GM21737 (cell line): ENCODE results near the gene SLC49A3.
"Not testable (repeated sequence)": the region's sequence is repeated elsewhere in the genome, so short reads cannot be mapped to it uniquely, and the experiment has no call there.

ENCODE experiments used
- ATAC-seq: cut with Tn5 transposase; IDR thresholded peaks from one replicate; pipeline ENCODE4 v1.9.1; 2021; ENCODE audit warnings: mild to moderate bottlenecking, moderate library complexity; ENCODE audit not compliant: unreplicated experiment

The SLC49A3 gene

DNA sequence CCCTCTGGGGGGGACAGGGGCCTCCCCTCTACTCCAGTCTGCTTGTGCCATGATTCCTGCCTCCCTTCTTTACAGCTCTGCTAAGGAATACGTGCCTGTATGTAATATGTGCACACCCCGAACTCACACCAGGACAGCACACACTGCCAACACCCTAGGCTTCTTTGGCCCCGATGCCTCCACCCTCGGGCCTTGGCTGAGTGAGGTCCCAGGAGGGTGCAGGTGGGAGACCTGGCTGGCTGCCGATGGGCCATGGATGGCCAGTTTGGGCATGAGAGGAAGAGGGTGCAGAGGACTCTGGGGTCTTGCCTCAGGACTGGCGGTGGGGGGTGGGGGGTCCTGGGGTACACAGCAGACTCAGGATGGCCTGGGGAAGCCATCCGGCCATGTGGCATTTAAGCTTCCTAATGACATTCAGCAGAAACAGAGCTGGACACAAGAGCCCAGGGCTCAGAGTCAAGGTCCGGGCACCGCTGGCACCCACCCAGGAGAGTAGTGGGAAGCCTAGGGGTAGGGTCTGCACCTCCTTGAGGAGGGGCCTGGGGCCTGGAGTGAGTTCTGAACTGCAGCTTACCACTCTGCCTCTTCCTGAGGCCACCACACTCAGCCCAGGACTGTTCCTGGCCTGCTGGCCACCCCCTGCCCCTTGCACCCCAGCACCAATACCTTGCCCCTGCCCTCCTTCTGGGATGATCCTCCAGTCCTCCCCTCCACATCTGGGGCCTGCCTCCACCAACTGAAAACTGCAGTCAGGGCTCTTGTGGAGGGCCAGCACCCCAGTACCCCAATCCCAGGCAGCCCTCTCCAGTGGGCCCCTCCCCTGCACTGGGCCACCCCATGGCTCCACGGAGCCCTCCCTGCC is 14.6 kb upstream of the SLC49A3 start:
- ATAC-seq: no peak

DNA sequence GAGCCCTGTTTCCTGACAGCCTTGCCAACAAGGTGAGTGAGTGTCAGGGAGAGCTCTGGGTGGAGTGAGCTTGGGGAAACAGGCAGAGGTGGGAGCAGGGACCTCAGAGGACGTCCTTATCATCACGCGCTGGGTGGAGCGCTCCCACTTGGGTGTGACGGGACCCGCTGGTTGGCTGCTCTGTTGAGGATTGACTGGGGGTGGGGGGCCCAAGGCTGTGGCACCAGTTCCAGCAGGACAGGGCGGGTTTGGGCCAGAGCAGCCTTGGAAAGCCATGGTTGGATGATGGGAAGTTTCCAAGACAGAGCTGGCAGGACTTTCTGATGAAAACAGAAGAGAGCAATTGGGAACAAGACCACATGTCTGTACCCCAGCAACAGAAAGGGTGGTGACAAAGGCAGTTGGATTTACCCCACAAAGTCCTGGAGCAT is 13.7 kb upstream of the SLC49A3 start:
- no peak for ATAC-seq

DNA sequence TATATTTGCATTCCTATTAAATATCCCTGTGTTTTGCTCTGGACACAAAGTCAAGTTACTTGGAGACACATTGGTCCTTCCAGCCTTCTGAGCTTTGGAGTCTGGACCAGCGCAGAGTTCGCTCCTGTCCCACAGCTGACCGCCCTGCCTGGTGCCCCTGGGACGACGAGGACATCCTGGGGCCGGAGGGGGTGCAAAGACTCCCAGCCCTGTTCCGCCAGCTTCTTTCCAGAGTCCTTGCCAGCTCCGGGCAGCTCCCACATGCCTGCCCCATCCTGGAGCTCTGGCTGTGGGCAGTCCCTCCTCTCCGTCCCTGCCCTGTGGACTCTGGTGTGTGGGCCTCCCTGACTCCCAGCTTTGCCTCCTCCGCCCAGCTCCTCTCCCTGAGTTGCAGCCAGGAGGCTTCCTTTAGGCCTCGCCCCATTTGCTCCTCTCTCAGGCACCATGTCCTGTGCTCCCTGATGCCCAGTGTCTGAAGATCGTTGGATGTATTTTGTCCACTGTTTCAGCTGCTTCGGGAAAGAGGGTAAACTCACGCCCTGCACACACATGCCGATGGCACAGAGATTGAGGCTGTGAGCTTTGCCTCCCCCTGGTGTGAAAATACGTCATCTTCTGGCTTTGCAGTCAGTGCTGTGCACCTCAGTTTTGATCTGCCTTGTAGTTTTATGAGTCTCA is 11.8 kb upstream of the SLC49A3 start:
- no peak for ATAC-seq

DNA sequence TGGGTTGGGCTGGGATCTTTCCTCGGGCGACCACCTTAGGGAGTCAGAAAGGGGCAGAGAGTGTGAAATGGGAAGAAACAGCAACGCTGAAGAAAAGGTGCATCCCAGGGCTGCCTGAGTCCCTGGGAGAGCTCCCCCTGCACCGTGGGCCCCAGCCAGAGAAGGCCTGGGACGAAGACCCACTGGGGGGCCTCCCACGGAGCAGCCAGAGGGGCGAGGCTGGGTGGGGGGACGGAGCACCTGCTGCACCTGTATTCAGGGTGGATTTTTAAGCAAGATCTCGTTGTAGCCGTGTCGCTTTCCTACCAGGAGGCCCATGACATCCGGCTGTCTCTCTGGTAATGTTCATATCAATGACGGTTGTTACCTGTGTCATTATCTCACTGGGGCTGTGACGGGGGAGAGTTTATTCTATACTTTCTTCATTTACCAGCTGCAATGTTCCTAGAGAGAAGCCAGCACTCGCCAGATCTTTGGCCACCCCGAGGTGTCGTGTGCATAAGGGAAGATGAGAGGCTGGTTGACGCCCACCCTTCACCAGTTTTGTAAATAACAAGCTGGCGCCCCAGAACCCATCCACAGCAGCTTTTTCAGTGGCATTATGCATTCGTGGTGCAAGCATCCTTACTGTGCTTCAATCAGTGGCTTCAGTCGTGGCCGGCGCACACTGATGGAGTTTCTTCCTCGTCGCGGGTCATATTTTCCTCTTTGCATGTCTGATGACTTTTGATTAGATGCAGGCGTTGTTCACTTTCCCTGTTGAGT is 11.0 kb upstream of the SLC49A3 start:
- no peak for ATAC-seq

DNA sequence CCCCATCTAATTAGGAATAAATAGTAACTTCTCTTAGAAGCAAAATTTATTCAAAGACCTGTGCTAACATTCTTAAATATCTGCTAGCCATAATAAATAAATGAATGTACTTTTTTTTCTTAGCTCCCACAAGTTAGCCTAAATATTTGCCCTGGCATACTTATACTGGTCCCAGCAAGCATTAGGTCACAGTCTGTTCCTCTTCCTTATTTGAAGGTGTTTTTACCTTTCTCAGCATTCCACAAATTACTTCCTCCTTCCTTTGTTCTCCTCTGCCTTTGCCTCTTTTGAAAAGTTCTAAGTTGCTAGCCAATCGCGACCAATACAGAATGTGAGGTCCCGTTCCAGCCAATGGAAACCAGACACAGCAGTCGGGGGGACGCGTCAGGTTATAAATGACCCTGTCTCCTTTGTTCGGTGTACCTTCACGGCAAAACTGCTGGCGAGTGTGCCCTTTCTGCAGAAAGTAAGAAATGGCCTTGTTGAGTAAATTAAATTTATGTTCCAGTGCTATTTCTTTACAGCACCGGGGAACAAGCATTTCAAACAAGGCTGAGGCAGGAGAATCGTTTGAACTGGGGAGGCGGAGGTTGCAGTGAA is 5.5 kb upstream of the SLC49A3 start:
- ATAC-seq: not testable (repeated sequence)

DNA sequence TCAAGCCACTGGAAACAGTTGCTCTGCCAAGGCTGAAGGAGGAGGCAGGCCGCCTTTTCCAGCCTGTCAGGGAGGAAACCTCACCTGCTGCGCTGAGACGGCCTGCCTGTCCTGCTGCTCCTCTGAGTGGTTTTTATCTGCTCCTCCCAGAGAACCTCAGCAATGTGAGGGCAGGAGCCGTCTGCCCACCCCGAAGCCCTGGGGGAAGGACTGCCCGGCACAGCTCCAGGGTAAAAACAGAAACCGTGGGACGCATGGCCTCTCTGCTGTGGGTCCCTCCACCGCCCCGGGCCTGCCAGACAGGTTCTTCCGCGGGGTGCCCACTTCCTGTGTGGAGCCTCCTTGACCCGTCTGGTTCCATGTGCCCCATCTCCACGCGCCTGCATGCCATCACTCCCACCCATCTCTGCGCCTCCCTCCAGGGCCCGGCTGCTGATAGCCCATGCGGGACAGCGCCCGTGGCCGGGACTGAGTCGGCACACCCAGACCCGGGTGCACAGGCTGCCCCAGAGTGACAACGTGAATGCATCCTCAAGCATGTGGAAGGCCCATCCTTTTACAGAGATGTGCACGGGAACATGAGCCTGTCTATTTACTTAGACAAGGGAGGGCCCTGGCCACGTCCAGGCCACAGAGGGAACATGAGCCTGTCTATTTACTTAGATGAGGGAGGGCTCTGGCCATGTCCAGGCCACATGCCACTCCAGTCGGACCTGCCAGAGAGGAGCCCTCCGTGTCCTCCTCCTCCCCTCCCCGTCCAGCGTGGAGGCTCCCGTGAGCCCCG is 4.0 kb upstream of the SLC49A3 start:
- ATAC-seq: no peak

DNA sequence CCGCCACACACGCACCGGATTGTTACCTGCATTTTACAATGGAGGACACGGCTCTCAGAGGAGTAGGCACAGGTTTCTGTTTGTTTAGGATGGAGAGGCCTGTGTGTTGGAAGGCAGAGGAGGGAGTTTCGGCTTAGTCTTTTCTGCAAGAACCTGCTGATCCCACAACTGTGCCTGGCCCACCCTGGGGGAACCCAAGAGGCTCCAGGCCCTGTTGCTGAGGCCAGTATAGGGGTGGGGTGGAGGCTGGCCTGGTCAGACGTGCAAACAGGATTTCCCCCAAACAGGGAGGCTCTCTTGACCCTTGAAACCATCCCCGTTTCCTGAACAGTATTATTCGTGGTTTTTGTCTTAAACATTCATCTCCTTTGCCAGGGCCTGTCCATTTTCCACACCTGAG is 772 bp upstream of the SLC49A3 start:
- ATAC-seq: no peak

DNA sequence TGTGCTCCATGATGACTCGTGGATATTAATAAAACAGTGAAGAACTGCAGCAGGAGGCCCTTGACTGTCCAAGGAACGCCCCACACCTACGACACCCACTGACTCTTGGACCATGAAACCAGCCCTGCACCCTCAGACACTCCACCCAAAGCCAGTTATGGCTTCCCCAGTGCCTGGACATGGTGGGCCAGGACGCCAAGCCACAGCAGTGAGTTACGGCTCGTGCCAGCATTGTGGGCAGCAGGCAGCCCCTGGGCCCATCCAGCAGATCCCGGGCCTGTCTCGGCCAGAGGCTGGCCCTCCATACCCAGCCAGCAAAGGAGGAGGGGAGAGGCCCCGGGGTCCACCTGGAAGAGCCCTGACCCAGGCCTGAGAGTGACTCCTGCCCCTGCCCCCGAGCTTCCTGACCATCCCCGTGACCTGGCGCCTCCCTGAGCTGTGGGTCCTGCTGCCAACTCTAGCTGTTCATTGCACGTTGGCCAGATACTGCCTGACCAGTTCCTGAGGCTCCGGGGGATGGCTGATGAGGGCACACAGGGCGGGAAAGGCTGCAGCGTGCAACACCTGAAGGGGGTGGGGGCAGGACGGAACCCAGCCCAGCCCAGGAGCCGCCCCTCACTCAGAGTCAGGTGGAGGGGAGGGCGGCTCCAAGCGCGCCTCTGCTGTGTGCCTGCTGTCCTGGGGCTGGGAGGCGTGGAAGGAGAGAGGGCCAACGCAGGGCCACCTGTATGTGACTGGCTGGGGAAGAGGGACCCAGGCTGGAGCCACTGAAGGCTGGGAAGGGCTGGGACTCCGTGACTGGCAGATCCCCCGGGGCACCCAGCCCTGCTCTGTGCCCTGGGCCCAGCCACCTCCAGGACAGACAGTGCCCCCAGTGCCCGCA is 739 bp downstream of the SLC49A3 start:
- no peak for ATAC-seq

DNA sequence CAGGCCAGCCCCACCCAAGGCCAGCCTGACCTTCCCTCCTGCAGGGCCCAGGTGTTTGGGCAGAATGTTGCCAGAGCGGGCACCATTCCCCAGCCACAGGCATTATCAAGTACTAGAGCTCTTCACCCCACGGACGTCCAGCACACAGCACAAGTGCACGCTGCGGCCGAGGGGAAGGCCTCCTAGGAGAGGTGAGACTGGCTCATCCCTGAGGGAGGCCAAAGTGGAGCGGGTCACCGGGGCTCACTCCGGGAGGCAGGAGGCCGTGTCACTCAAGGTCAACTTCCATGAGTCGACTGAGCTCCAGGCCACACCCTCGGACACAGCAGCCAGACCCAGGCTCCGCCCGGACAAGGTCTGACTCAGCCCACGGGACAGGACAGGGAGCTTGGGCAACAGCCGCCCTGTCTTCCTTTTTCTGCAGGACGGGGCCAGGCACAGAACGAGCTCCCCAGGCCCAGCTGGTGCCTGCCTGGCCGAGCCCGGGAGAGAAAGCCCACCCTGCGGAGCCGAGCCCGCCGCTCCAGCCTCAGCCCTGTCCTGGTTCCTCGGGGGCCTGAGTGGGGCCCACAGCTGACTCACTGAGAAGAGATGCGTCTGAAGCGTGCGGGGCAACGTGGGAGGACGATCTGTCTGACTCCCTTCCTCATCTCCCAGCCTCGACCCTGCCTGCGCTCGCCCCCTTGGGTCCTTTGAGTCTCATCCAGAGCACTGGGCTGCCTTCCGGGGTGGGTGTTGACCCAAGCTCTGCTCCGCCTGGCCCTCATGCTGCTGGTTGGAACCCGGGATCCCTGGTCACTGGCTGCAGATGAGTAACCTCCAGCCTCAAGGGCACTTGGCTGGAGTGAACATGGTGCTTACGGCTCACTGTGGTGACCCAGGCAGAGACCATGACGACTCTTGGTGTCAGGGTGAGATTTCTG is 1.6 kb downstream of the SLC49A3 start:
- no peak for ATAC-seq

DNA sequence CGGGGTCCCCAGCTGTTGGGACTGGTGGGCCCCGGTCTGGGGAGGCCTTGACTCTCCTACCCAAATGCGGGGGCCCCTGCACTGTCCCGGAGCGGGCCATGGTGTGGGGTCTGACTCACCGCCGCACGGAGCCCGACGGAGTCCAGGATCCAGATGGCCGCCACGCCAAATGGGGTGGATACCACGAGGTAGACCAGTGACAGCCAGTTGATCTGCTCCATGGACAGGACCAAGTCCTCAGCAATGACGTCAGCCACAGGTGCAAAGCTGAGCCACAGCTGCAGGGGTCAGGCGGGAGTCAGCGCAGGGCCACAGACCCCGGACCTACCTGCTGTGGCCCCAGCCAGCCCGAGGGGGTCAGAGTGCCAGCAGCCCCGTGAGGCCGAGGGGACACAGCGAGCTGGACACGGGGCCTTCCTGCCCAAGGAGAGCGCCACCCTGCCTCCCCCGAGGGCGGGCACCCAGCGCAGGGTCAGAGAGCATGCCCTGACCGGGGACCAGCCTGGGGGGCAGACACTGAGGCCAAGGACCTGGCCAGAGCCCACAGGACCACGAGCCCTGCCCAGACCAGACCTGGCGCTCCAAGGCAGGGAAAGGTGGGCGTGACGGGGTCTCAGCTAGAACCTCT is 2.4 kb downstream of the SLC49A3 start:
- ATAC-seq: no peak

DNA sequence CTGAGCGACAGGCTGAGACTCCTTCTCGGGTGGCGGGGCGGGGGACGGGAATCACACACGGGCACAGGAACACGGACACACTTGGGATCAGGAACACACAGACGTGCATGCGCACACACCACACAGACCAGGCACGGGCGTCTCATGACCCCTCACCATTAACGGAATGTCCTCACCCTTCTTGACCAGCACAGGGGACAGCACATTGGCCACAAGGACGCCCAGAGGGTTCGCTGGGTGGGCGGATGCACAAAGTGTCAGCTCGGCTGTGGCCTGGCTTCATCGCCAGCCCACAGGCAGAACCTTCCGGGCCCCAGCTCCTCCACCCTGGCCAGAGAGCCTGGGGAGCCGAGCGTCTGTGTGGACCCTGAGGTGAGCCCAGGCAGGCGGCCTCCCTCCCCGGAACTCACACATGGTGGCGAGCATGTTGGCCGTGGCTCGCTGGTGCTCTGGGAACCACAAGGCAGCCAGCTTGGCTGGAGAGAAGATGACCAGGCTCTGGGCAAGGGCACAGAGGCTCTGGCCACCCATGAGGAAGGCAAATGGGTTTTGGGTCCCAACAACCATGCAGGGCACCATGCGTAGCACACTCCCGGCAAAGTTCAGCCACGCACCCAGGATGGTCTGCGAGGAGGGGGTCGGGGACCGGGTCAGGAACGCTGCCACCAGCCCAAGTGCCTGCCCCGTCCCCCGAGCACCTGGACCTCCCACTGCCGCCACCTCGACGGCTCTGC is 3.1 kb downstream of the SLC49A3 start:
- no peak for ATAC-seq

DNA sequence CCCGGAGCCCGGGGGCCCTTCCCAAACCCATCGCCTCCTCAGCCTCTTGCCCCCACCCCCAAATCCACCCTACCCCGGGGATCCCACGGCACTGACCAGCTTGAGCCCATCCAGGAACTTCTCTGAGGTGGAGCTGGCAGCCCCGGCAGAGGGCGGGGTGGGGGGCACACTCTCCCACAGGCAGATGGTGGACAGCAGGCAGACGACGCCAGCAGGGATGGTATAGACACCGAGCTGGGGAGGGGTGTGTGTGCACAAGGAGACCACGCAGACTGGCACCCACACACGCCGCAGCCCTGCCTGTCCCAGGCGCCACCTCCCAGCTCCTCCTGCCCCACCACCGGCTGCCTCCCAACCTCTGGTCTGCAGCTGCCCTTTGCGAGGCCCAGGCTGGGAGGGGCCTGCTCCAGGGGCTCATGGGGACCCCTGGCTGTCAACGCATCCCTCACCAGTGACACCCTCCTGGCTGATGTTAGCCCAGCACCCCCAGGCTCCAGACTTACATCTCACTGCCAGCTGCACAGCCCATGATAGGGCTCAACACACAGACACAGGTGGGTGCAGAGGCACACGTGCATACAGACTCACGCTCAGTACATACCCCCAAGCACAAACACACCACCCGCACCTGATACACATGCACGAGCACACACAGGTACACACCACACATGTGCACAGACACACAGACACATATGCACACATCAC is 4.2 kb downstream of the SLC49A3 start:
- no peak for ATAC-seq

DNA sequence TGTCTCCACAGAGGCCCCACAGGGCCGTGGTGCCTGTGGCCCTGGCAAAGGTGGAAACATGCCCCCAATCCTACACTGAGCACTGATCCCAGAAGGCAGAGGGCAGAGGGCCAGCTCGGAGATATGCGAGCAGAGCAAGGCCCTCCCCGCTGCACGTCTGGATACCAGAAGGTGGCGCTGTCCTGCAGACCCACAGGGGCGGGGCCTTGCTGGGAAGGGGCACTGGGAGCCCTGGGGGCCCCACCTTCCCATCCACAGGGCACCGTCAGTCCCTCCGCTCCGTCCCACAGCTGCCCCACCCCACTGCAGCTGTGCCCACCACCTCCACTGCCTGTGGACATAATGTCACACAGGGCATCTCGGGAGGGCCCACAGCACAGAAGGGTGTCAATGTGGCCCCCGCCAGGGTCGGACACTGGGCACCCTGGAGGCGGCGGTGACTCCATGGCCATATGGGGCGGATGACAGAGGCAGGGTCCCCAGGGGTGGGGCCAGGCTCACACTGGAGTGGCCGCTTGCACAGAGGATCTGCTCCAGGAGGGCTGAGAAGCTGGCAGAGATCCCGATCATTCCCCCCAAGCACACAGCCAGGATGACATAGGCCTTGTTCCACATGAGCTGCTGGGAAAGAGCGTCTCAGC is 4.8 kb downstream of the SLC49A3 start:
- ATAC-seq: no peak

DNA sequence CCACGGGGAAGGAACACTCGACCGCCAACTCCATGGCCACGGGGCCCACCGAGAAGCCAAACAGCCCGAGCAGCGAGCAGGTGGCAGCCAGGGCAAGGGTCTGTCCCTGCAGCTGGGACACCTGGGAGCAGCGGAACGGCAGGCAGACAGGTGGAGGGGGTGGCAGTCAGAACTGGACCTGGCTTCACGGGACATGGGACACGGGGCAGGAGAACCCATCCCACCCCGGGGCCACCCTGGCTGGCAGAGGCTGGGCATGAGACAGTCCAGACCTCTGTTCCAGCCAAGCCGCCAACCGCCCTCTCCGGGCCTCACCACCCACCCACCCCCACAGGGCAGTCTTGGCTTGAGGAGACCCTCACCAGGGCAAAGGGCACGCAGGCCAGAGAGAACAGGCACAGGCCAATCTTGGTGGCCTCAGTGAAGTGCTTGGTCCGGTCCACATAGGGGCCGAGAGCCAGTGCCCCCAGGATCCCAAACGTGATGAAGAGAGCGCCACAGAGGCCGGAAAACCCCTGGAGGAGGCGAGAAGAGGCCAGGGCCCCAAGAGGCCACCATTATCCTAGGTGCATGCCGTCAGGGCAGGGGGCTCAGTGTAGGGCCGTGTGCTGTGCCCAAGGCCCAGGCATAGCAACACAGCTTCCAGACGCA is 5.6 kb downstream of the SLC49A3 start:
- no peak for ATAC-seq

DNA sequence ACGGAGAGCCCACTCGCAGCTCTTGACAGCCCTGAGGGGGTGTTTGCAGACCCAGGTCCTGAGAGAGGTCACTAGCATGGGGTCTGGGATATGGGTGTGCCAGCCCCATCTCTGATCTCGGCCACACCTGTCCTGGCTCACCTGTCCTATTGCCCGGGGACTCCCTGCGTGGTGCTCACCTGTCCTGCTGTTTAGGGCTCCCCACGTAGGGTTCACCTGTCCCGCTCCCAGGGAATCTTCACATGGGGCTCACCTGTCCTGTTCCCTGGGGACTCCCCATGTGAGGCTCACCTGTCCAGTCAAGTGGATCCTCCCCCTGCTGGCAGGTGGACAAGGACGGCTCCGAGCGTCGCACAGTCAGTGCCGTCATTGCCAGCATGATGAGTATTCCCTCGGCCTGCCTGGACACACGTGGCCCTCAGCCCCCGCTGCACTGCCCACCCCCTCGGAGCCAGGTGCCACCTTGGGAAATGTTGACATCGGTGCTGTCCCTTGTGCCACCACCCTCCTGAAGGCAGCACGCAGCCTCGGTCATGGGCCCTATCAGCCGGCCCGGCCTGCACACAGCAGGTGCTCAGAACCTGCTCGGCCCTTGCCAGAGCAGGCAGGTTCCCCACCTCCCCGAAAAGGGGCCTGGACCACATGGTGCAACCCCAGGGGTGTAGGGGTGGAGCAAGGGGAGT is 6.3 kb downstream of the SLC49A3 start:
- ATAC-seq: no peak
